HCT116 (cell line): ENCODE results near the gene AQP12B. TPM values are rescaled to one million over a fixed set of nuclear protein-coding genes. Genes with fewer than 3 reads are reported as not detected.
A peak's percentile ranks its signal among the peaks of the same experiment; 100 is the strongest.
"Not testable (repeated sequence)": the region's sequence is repeated elsewhere in the genome, so short reads cannot be mapped to it uniquely, and the experiment has no call there.

Source experiments
- ATAC-seq: fragments of 200-7000 bp; cut with Tn5 transposase; 2 replicates; pipeline ENCODE4 v1.9.1; 2020; ENCODE audit warnings: mild to moderate bottlenecking, moderate library complexity
- BruUV-seq: library from RNA; stranded (reverse); fragments of 400-500 nt; replicated peaks from 2 replicates; lab custom pipeline; 2021; lab: Mats Ljungman, UMichigan
- CTCF ChIA-PET: fragments of 300-600 bp; sonication (Branson Sonifier 250); formaldehyde crosslinking; loops from one replicate; lab custom pipeline; 2021; ENCODE audit warnings: antibody characterized with exemption; lab: Charles Lee
- POLR2A ChIA-PET: fragments of 300-600, 350-600 bp; sonication (Branson Sonifier 250); formaldehyde crosslinking; loops from one replicate; lab custom pipeline; 2021; ENCODE audit warnings: antibody characterized with exemption; lab: Charles Lee
- RAD21 ChIA-PET, 2 experiments: fragments of 300-600 bp; sonication (Branson Sonifier 250); formaldehyde crosslinking; loops; one replicate each; lab custom pipeline; 2023; ENCODE audit warnings: low total read pairs in 2 of 2; ENCODE audit not compliant: uncharacterized antibody in 2 of 2, unreplicated experiment in 2 of 2, low non-redundant PET in 1 of 2; lab: Charles Lee
- DNase-seq: peaks from one replicate; pipeline ENCODE4 v3.0.0-alpha.2; 2010; ENCODE audit warnings: low read depth, low spot score
- H2AFZ ChIP-seq: fragments of 200-600 bp; shearing (Covaris generic), sonication (generic); 2 replicates; pipeline ENCODE4 v1.6.1; 2017; ENCODE audit warnings: low read depth, mixed run types, mixed read lengths, antibody characterized with exemption, low read length; ENCODE audit not compliant: poor library complexity, severe bottlenecking
- H3K27ac ChIP-seq: 2 replicates; pipeline ENCODE4 v1.5.1; 2012; ENCODE audit warnings: low read depth, low read length
- H3K27me3 ChIP-seq: fragments of 200-600 bp; sonication (generic); 2 replicates; pipeline ENCODE4 v1.6.1; 2016; ENCODE audit warnings: mixed run types, low read length, mixed read lengths; ENCODE audit not compliant: insufficient read depth
- H3K36me3 ChIP-seq, 2 experiments: fragments of 200-500 bp in 1 of 2; fragments of 200-600 bp in 1 of 2; sonication (Bioruptor generic) in 1 of 2; sonication (generic) in 1 of 2; 2 replicates each; pipeline versions ENCODE4 v1.5.1 to v1.6.1; 2014 to 2016; ENCODE audit warnings: low read length in 2 of 2, inconsistent platforms in 1 of 2, mixed read lengths in 1 of 2, mixed run types in 1 of 2; ENCODE audit not compliant: insufficient read depth in 2 of 2, control insufficient read depth in 1 of 2
- H3K4me1 ChIP-seq, 2 experiments: fragments of 200-600 bp in 1 of 2; sonication (generic) in 1 of 2; 2 replicates each; pipeline versions ENCODE4 v1.5.1 to v1.6.1; 2012 to 2017; ENCODE audit warnings: low read length in 2 of 2, inconsistent platforms in 1 of 2, mild to moderate bottlenecking in 1 of 2, mixed read lengths in 1 of 2, mixed run types in 1 of 2, moderate library complexity in 1 of 2; ENCODE audit not compliant: insufficient read depth in 2 of 2, control insufficient read depth in 1 of 2
- H3K4me2 ChIP-seq: fragments of 200-600 bp; sonication (generic); 2 replicates; pipeline ENCODE4 v1.6.1; 2017; ENCODE audit warnings: mixed run types, low read length, mixed read lengths
- H3K4me3 ChIP-seq, 2 experiments: fragments of 200-600 bp in 1 of 2; sonication (generic) in 1 of 2; replicated peaks in 1 of 2; 2 replicates each; pipeline ENCODE4 v1.5.1; 2011 to 2016; ENCODE audit warnings: low read length in 2 of 2, control low read depth in 1 of 2, low read depth in 1 of 2, mild to moderate bottlenecking in 1 of 2, mixed read lengths in 1 of 2, mixed run types in 1 of 2
- H3K79me2 ChIP-seq: fragments of 200-600 bp; sonication (generic); 2 replicates; pipeline ENCODE4 v1.6.1; 2017; ENCODE audit warnings: mild to moderate bottlenecking, mixed run types, low read length, moderate library complexity, mixed read lengths; ENCODE audit not compliant: insufficient read depth
- H3K9ac ChIP-seq: fragments of 200-600 bp; sonication (generic); 2 replicates; pipeline ENCODE4 v1.6.1; 2016; ENCODE audit warnings: low read length, mixed read lengths
- H3K9me2 ChIP-seq: fragments of 200-600 bp; sonication (generic), shearing (Covaris generic); 2 replicates; pipeline ENCODE4 v1.6.1; 2017; ENCODE audit warnings: mixed run types, mild to moderate bottlenecking, moderate library complexity; ENCODE audit not compliant: insufficient read depth
- H3K9me3 ChIP-seq, 2 experiments: fragments of 200-500 bp in 1 of 2; fragments of 200-600 bp in 1 of 2; sonication (Bioruptor generic) in 1 of 2; sonication (generic) in 1 of 2; 2 replicates each; pipeline ENCODE4 v1.6.1; 2014 to 2017; ENCODE audit warnings: low read length in 2 of 2, mixed read lengths in 2 of 2, inconsistent platforms in 1 of 2, low read depth in 1 of 2, mild to moderate bottlenecking in 1 of 2, mixed run types in 1 of 2, moderate library complexity in 1 of 2; ENCODE audit not compliant: control insufficient read depth in 1 of 2, insufficient read depth in 1 of 2
- H4K20me1 ChIP-seq: fragments of 200-600 bp; sonication (generic), shearing (Covaris generic); 2 replicates; pipeline ENCODE4 v1.6.1; 2017; ENCODE audit warnings: mixed run types, mild to moderate bottlenecking, moderate library complexity; ENCODE audit not compliant: insufficient read depth
- ATF3 ChIP-seq: IDR thresholded peaks from 2 replicates; pipeline ENCODE4 v1.6.1; 2012
- CBX3 ChIP-seq: IDR thresholded peaks from 2 replicates; pipeline ENCODE4 v1.6.1; 2012; ENCODE audit warnings: low read depth
- CEBPB ChIP-seq: IDR thresholded peaks from 2 replicates; pipeline ENCODE4 v1.6.1; 2012; ENCODE audit warnings: low read depth
- CTCF ChIP-seq, 3 experiments: fragments of 200-600 bp in 1 of 3; sonication (generic) in 1 of 3; IDR thresholded peaks in 2 of 3; conservative IDR thresholded peaks in 1 of 3; 2 replicates each; pipeline ENCODE4 v1.5.1; 2012 to 2017; ENCODE audit warnings: low read depth in 2 of 3, low read length in 2 of 3, antibody characterized with exemption in 1 of 3, borderline replicate concordance in 1 of 3, control low read depth in 1 of 3, mild to moderate bottlenecking in 1 of 3, mixed read lengths in 1 of 3, mixed run types in 1 of 3, moderate library complexity in 1 of 3; ENCODE audit not compliant: insufficient read depth in 1 of 3
- EGR1 ChIP-seq: IDR thresholded peaks from 2 replicates; pipeline ENCODE4 v1.6.1; 2012; ENCODE audit warnings: low read depth
- POLR2A ChIP-seq: IDR thresholded peaks from 2 replicates; pipeline ENCODE4 v1.7.0; 2011; ENCODE audit warnings: borderline replicate concordance; ENCODE audit not compliant: insufficient read depth, insufficient read length; ENCODE audit errors: extremely low read depth
- POLR2AphosphoS5 ChIP-seq: IDR thresholded peaks from 2 replicates; pipeline ENCODE4 v1.6.1; 2011; ENCODE audit warnings: mild to moderate bottlenecking, low read depth, low read length, moderate library complexity
- RAD21 ChIP-seq: IDR thresholded peaks from 2 replicates; pipeline ENCODE4 v1.6.1; 2012; ENCODE audit warnings: low read depth, mild to moderate bottlenecking
- SRF ChIP-seq: IDR thresholded peaks from 2 replicates; pipeline ENCODE4 v1.6.1; 2012; ENCODE audit warnings: low read depth
- ZNF274 ChIP-seq: fragments of 200-500 bp; sonication (Bioruptor generic); IDR thresholded peaks from 2 replicates; pipeline ENCODE4 v1.6.1; 2014; ENCODE audit warnings: mild to moderate bottlenecking, low read depth, low read length, inconsistent platforms
- intact Hi-C: fragments of 100-400 bp; cut with micrococcal nuclease; formaldehyde crosslinking; loops from 2 replicates; pipeline ENCODE4 v1.10.0; 2022
- total RNA-seq: library from RNA; stranded (reverse); gene quantifications from one replicate; pipeline ENCODE4 v1.2.1, GENCODE V29; 2021; ENCODE audit not compliant: unreplicated experiment

Gene AQP12B
- total RNA-seq, 1 experiment from 2014 or later = not detected

GRCh38 chr2:240686460-240686859, 3.8 kb upstream of the AQP12B start:
- TF ChIP-seq EGR1 = no peak
- TF ChIP-seq POLR2A = no peak
- no peak for TF ChIP-seq RAD21
- TF ChIP-seq ZNF274 = no peak
- no peak for TF ChIP-seq CBX3
- no peak for TF ChIP-seq ATF3
- TF ChIP-seq CEBPB = no peak
- TF ChIP-seq, all 23 proteins: peak for 0
- H3K4me2 ChIP-seq = no peak overlapping the region
- no peak overlapping the region for H3K4me3 ChIP-seq
- no peaks in the 10 kb centered on the region for H3K9me3 ChIP-seq
- DNase-seq = no peak
- ChIA-PET POLR2A (no interaction called here), CTCF (no interaction called here), RAD21 (no interaction called here)
- no peaks in the 10 kb centered on the region for H3K79me2 ChIP-seq
- H4K20me1 ChIP-seq = no peaks in the 10 kb centered on the region
- no peak overlapping the region for H2AFZ ChIP-seq
- no peak overlapping the region for H3K9ac ChIP-seq
- no peaks in the 10 kb centered on the region for H3K36me3 ChIP-seq
- no TSS peak for BruUV-seq
- no peak for ATAC-seq
- no peaks in the 10 kb centered on the region for H3K9me2 ChIP-seq
- no peak overlapping the region for H3K27ac ChIP-seq
- H3K27me3 ChIP-seq = no peaks in the 10 kb centered on the region
- intact Hi-C loops = no loop called here
- H3K4me1 ChIP-seq = no peaks in the 10 kb centered on the region

GRCh38 chr2:240685771-240686371, 3.2 kb upstream of the AQP12B start:
- no peak overlapping the region for H2AFZ ChIP-seq
- H3K79me2 ChIP-seq = no peaks in the 10 kb centered on the region
- CTCF ChIA-PET = no interaction called here
- ATAC-seq (peak; percentile 62), DNase-seq (no peak)
- no peaks in the 10 kb centered on the region for H3K9me2 ChIP-seq
- H3K27ac ChIP-seq = no peak overlapping the region
- no peaks in the 10 kb centered on the region for H3K4me1 ChIP-seq
- intact Hi-C loops = no loop called here
- TF ChIP-seq SRF (no peak), POLR2AphosphoS5 (no peak), CTCF (IDR thresholded peaks at IDR 0.05 in 2 of 3, conservative IDR thresholded peaks at IDR 0.05 in 1 of 3; ENCODE audit: borderline replicate concordance in 1 of 3, insufficient read depth in 1 of 3, low read depth in 2 of 3, low read length in 2 of 3) (no peak)
- H3K4me3 ChIP-seq = no peak overlapping the region
- BruUV-seq = no TSS peak
- H3K36me3 ChIP-seq = no peaks in the 10 kb centered on the region
- H3K27me3 ChIP-seq = no peaks in the 10 kb centered on the region
- H3K4me2 ChIP-seq = no peak overlapping the region
- no peaks in the 10 kb centered on the region for H3K9me3 ChIP-seq
- POLR2A ChIA-PET = no interaction called here
- RAD21 ChIA-PET = no interaction called here
- no peak overlapping the region for H3K9ac ChIP-seq
- H4K20me1 ChIP-seq = no peaks in the 10 kb centered on the region

GRCh38 chr2:240683980-240684728, 1.5 kb upstream of the AQP12B start:
- H3K4me3 ChIP-seq, H3K9me2 ChIP-seq, H3K4me2 ChIP-seq, CTCF ChIA-PET, intact Hi-C loops, H3K79me2 ChIP-seq, H3K36me3 ChIP-seq, BruUV-seq, H3K27me3 ChIP-seq, H3K4me1 ChIP-seq, POLR2A ChIA-PET, H4K20me1 ChIP-seq, RAD21 ChIA-PET, H3K27ac ChIP-seq, H3K9me3 ChIP-seq, H3K9ac ChIP-seq, H2AFZ ChIP-seq, ATAC-seq, DNase-seq: not testable (repeated sequence)
